ENCODE measurements around the gene CD2AP.
A peak's percentile ranks its signal among the peaks of the same experiment; 100 is the strongest.
"Not testable (repeated sequence)": the region's sequence is repeated elsewhere in the genome, so short reads cannot be mapped to it uniquely, and the experiment has no call there.

CD2AP gene

GRCh38 chr6:47574789-47575188 lies 97.2 kb downstream of the CD2AP start:
- DNase-seq = no peak

- no peak for DNase-seq
These were observed 101.5 kb downstream of the CD2AP start for GRCh38 chr6:47579040-47579439.

DNA sequence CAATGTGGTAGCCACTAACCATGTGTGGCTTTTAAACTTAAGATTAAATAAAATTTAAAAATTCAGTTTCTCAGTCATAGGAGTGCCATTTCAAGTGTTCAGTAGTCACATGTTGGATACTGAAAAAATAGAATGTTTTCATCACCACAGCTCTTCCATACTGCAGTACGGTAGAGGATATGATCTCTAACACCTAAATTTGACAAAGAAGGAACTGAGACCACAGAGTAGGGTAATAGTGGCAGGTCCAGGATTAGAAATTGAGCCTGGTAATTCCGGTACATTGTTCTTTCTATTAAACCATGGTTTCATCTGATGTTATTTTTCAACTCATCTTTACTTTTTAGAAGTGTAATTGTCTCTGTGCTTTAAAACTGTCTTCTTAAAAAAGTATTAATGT lies 104.0 kb downstream of the CD2AP start:
- DNase-seq = no peak

GRCh38 chr6:47587493-47587892 lies 109.9 kb downstream of the CD2AP start:
- DNase-seq = no peak

DNA sequence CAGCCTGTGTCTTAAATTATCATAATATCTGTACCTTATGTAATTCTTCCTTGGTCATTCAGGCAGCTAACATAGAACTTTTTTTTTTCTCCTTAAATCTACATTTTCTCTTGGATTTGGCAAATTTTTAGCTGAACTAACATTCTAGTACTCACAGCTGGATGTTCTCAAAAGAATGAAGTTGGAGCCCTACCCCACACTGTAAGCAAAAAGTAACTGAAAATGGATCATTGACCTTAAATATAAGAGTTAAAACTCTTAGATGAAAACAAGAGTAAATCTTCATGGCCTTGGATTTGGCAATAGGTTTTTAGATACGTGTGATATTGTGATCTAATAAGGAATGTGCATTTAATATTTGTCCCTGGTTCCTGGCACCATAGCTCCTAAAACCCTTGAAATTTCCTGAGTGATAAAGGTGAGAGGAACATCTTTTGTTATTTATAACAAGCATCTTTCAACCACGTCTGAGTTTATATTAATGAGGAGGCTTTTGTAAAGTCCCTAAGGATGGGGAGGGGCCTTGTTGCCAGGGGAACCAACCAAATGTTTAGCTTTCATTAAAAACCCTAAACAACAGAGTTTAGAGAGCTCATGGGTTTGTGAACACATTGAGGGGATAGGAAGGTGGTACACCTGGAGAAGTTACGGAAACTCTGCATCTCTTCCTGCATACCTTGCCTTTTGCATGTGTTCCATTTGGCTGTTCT lies 114.7 kb downstream of the CD2AP start:
- DNase-seq = no peak

GRCh38 chr6:47593979-47594378 lies 116.4 kb downstream of the CD2AP start:
- DNase-seq = no peak

DNA sequence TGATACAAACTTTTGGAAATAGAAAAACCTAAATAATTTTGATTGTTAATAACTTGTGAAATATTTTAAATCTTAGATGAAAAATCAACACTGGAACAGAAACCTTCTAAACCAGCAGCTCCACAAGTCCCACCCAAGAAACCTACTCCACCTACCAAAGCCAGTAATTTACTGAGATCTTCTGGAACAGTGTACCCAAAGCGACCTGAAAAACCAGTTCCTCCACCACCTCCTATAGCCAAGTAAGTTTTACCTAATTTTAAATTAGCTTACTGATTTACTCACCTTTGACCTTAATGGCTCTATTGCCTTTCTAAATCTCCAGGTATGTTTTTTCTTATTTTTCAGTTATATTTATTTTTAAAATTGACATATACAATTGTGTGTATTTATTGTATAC lies 118.2 kb downstream of the CD2AP start:
- no peak for DNase-seq

- no peak for DNase-seq
These were observed 120.8 kb downstream of the CD2AP start for GRCh38 chr6:47598367-47598766.

DNA sequence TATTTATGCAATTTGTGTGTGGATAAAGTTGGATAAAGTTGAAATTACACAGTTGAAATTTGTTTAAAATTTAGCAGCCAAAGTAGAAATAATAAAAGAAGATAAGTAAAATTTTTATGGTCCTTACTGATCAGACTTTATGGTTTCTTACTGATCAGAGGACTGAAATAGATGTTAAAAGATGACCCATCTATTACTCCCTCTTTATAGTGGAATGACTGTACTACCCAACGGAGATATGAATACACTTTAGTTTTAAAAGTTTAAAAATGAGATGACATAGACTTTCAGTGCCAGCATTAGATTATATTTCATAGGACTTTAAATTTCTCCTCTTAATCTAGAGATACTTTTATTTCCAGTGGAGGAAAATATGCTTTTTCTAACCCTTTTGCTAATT lies 121.9 kb downstream of the CD2AP start:
- DNase-seq = no peak

DNA sequence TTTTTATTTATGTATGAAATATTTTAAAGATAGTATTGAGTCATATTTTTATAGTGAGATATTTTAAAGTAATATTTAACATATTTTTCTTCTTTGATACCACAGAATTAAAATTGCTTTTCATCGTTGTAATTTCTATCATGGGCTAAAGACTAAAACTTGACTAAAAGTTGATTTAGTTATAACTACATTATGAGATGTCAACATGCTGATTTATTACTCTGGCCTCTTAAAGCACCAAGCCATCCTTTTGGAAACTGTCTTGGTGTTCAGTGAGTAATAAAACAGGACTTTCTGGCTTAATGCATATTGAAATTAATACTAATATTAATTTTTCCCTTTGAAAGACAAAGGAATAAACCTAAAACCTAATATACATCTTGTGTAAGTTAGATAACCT lies 125.6 kb downstream of the CD2AP start:
- no peak for DNase-seq

GRCh38 chr6:47603995-47604394 lies 126.4 kb downstream of the CD2AP start:
- no peak for DNase-seq

GRCh38 chr6:47621838-47622449 lies 144.4 kb downstream of the CD2AP start:
- no peak for DNase-seq

DNA sequence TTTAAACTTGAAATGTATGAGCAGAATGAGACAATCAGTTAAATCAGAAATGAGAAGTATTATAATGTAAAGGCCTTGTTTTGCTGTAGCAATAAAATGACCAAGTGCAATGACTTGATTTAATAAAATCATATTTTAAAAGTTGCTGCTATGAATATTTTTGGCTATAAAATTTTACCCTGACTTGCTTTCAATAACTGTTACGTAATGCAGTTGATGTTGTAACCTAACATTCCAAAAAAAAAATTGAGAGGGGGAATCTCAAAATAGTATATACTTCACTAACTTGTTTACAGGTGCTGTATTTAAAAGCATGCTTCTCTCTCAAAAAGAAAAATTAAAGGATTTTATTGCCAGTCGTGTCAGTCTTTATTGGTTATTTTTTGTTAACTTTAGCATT lies 149.2 kb downstream of the CD2AP start:
- DNase-seq = no peak

DNA sequence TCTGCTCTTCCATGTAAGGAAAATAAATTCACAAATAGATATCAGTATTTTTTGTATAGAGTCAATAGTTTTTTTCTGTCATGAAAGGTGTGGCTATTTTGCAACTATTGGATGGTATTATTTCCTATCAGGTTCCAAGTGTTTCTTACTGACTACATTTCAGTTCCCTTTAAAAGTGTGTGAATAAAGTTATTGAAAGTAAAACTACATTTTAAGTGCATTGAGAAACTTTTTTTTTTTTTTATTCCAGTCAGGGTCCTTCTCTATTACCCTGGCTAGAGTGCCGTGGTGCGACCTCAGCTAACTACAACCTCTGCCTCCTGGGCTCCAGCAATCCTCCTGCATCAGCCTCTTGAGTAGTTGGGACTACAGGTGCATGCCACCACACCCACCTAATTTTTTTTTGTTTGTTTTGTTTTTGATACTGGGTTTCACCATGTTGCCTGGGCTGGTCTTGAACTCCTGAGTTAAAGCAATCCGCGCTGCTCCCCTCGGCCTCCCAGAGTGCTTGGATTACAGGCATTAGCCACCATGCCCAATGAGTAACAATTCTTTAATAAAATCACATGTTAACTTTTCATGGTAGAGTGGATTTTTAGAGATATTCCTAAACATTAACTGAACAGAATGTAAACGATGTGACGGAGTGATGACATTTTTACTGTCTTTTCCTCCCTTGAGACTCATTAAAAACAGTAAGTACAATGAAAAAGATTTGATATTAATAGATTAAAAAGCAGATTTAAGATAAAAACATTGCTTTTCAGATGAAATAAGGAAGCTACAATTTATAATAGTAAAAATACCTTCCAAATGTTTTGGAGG lies 151.1 kb downstream of the CD2AP start:
- no peak for DNase-seq

- DNase-seq = no peak
These were observed 152.4 kb downstream of the CD2AP start for GRCh38 chr6:47629954-47630353.

DNA sequence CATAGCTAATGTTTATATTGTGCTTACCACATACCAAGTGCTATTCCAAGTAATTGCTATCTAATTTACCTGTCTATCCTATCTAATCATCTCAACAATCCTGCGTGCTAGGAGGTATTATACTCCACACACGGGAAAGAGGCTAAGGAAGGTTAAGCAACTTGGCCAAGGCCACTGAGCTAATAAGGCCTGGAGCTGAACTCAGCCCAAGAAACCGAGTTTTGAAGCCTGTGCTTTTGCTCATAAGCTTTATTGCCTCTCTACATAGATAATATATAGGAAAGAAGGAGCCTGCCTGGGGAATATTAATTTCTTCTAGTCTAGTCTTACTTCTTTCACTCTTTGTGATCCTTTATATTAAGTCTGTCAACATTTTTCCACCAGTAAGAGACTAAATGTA lies 153.0 kb downstream of the CD2AP start:
- no peak for DNase-seq

- DNase-seq = peak in 1 of 2 experiments; percentile 27
These were observed 153.7 kb downstream of the CD2AP start for GRCh38 chr6:47631269-47631772.

DNA sequence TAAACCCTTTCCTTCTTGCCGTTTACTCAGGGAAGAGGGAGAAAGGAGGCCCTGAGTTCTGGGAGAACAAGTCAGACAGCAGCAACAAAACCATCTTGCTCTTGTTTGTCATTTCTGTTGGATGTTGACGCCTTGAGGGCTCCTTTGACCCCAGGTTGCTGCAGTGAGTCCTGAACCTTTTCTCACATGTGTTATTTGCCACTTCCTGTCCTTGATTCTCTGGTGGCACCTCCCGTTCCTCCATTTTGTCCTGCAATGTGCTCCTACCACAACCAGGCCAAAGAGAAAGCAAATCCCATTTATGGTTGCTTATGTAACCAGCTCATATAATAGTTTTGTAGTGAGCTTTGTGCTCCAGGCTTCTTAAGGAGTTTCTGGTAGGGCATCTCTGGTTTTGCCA lies 154.2 kb downstream of the CD2AP start:
- DNase-seq = no peak

DNA sequence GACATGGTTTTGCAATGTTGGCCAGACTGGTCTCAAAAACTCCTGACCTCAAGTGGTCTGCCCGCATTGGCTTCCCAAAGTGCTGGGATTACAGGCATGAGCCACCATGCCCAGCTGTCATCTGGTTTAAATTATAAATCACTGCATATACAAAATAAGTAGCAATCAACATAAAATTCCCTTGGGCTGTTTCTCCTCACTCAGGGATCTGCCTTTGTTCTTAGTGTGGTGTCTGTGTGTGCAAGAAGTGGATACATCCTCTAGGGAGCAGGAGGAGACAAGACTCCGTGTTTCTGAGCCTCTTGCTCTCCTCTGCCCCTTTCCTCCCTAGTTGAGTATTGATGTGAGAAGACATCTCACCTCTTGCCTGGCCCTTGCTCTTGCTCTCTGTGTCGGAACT lies 155.6 kb downstream of the CD2AP start:
- no peak for DNase-seq

GRCh38 chr6:47634210-47635047 lies 156.8 kb downstream of the CD2AP start:
- no peak for DNase-seq

DNA sequence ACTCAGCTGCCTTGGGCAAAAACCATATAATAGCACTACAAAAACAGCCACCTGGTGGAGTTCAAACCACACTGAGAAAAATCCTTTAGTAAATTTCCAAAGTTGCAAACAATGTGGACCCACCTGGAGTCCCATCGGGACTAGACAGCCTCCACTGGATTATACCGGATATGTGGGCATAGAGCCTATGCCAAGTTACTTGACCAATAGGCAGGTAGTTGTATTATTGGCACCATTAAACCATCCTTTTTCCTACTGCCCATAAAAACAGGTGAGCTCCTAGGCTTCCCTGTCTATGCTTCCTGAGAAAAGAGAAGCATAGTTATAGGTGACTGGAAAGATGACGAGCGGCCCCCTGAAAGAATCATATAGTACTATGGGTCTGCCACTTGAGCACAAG lies 169.1 kb downstream of the CD2AP start:
- no peak for DNase-seq

- no peak for DNase-seq
These were observed 169.6 kb downstream of the CD2AP start for GRCh38 chr6:47647188-47647587.

DNA sequence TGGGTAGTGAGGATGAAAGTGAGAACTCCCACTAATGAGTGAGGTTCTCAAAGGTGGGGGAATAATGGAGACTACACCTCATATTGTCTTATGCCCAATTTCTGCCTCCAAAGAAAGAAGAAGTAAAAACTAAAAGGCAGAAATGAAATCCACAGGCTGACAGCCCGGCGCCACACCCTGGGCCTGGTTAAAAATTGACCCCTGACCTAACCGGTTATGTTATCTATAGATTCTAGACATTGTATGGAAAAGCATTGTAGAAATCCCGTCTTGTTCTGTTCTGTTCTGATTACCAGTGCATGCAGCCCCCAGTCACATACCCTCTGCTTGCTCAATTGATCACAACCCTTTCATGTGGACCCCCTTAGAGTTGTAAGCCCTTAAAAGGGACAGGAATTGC lies 170.0 kb downstream of the CD2AP start:
- not testable (repeated sequence) for DNase-seq

All from SW 1271 (cell line).